ENCODE measurements around the gene NMRAL1.

- TF ChIP-seq, protein P1, sequence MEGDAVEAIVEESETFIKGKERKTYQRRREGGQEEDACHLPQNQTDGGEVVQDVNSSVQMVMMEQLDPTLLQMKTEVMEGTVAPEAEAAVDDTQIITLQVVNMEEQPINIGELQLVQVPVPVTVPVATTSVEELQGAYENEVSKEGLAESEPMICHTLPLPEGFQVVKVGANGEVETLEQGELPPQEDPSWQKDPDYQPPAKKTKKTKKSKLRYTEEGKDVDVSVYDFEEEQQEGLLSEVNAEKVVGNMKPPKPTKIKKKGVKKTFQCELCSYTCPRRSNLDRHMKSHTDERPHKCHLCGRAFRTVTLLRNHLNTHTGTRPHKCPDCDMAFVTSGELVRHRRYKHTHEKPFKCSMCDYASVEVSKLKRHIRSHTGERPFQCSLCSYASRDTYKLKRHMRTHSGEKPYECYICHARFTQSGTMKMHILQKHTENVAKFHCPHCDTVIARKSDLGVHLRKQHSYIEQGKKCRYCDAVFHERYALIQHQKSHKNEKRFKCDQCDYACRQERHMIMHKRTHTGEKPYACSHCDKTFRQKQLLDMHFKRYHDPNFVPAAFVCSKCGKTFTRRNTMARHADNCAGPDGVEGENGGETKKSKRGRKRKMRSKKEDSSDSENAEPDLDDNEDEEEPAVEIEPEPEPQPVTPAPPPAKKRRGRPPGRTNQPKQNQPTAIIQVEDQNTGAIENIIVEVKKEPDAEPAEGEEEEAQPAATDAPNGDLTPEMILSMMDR (IDR thresholded peaks at IDR 0.05 in 2 of 3, conservative IDR thresholded peaks at IDR 0.05 in 1 of 3; ENCODE audit: control insufficient read depth in 2 of 3, extremely low read depth in 1 of 3, insufficient read depth in 1 of 3, low read depth in 3 of 3, low read length in 3 of 3), result no peak
- TF ChIP-seq, protein P2, sequence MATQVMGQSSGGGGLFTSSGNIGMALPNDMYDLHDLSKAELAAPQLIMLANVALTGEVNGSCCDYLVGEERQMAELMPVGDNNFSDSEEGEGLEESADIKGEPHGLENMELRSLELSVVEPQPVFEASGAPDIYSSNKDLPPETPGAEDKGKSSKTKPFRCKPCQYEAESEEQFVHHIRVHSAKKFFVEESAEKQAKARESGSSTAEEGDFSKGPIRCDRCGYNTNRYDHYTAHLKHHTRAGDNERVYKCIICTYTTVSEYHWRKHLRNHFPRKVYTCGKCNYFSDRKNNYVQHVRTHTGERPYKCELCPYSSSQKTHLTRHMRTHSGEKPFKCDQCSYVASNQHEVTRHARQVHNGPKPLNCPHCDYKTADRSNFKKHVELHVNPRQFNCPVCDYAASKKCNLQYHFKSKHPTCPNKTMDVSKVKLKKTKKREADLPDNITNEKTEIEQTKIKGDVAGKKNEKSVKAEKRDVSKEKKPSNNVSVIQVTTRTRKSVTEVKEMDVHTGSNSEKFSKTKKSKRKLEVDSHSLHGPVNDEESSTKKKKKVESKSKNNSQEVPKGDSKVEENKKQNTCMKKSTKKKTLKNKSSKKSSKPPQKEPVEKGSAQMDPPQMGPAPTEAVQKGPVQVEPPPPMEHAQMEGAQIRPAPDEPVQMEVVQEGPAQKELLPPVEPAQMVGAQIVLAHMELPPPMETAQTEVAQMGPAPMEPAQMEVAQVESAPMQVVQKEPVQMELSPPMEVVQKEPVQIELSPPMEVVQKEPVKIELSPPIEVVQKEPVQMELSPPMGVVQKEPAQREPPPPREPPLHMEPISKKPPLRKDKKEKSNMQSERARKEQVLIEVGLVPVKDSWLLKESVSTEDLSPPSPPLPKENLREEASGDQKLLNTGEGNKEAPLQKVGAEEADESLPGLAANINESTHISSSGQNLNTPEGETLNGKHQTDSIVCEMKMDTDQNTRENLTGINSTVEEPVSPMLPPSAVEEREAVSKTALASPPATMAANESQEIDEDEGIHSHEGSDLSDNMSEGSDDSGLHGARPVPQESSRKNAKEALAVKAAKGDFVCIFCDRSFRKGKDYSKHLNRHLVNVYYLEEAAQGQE (IDR thresholded peaks at IDR 0.05; ENCODE audit: low read depth, low read length), result no peak
These were observed 60.1 kb downstream of the NMRAL1 start for GRCh38 chr16:4414187-4414917.

Data from GM12878 (cell line).